Measurements from ENCODE around the gene ABLIM3. TPM values are rescaled to one million over a fixed set of nuclear protein-coding genes. Genes with fewer than 3 reads are reported as not detected.

ABLIM3 gene
- total and polyA plus RNA-seq, 2 experiments from 2014 or later: 0.19 to 2.2 TPM

DNA sequence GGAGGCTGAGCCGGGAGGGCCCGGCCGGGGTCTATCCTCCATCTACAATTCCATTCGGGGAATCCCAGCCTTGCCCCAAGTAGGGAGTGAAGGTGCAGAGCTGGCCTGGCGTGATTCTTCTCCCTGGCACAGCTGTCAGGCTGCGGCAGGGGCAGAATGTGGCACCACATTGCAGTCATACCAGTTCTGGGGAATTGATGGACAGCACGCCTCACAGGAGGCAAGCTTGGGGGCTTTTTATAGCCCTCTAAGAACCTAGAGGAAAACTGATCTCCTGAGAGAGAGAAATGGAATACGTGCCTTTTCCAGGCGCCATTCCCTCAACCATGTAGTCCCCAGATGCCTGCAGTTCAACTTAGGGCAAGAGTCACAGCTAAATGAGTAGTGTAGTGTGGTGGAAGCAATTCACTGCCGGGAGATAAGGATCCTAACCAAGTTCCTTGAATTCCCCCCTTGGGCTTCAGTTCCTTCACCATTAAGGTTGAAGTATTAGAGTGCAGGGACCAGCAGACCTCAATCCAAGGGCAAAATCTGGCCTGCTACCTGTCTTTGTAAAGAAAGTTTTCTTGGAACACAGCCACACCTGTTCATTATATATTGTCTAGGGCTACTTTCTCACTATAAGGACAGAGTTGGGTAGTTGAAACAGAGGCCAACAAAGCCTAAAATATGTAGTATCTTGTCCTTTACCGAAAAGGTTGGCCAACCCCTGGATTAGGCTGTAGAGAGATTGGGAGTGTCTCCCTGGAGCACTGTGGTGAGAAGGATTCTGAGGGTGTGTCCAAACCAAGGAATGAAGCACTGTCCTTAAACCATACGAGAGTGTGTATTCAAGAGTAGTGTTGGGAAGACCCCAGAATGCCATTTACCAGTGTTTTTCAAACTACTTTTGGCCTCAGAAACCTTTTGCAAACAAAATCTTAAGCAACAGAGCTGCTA, 141.0 kb downstream of the ABLIM3 start:
- H3K27me3 ChIP-seq (ENCODE audit: insufficient read depth): no peaks in the 10 kb centered on the region
- no peaks in the 10 kb centered on the region for H3K36me3 Mint-ChIP-seq (ENCODE audit: low read depth)
- no peaks in the 10 kb centered on the region for H3F3A ChIP-seq (replicated peaks; ENCODE audit: low read depth)
- TF ChIP-seq EZH2phosphoT487 (IDR thresholded peaks at IDR 0.05; ENCODE audit: unreplicated experiment) (no peak), EZH2 (IDR thresholded peaks at IDR 0.05; ENCODE audit: low read depth, unreplicated experiment) (no peak), ZNF331 (CRISPR knock-in tag; IDR thresholded peaks at IDR 0.05; ENCODE audit: low read depth) (no peak), CREB1 (CRISPR knock-in tag; IDR thresholded peaks at IDR 0.05; ENCODE audit: low read depth) (no peak), POLR2AphosphoS5 (IDR thresholded peaks at IDR 0.05; ENCODE audit: low read depth) (no peak), JUNB (IDR thresholded peaks at IDR 0.05; ENCODE audit: unreplicated experiment) (no peak), NANOG (IDR thresholded peaks at IDR 0.05; ENCODE audit: borderline replicate concordance) (no peak), STAT1 (IDR thresholded peaks at IDR 0.05; ENCODE audit: unreplicated experiment) (no peak), ZNF114 (CRISPR knock-in tag; IDR thresholded peaks at IDR 0.05) (no peak)
- TF ChIP-seq, protein P1, sequence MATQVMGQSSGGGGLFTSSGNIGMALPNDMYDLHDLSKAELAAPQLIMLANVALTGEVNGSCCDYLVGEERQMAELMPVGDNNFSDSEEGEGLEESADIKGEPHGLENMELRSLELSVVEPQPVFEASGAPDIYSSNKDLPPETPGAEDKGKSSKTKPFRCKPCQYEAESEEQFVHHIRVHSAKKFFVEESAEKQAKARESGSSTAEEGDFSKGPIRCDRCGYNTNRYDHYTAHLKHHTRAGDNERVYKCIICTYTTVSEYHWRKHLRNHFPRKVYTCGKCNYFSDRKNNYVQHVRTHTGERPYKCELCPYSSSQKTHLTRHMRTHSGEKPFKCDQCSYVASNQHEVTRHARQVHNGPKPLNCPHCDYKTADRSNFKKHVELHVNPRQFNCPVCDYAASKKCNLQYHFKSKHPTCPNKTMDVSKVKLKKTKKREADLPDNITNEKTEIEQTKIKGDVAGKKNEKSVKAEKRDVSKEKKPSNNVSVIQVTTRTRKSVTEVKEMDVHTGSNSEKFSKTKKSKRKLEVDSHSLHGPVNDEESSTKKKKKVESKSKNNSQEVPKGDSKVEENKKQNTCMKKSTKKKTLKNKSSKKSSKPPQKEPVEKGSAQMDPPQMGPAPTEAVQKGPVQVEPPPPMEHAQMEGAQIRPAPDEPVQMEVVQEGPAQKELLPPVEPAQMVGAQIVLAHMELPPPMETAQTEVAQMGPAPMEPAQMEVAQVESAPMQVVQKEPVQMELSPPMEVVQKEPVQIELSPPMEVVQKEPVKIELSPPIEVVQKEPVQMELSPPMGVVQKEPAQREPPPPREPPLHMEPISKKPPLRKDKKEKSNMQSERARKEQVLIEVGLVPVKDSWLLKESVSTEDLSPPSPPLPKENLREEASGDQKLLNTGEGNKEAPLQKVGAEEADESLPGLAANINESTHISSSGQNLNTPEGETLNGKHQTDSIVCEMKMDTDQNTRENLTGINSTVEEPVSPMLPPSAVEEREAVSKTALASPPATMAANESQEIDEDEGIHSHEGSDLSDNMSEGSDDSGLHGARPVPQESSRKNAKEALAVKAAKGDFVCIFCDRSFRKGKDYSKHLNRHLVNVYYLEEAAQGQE (IDR thresholded peaks at IDR 0.05; ENCODE audit: unreplicated experiment): no peak
- TF ChIP-seq, protein P2, sequence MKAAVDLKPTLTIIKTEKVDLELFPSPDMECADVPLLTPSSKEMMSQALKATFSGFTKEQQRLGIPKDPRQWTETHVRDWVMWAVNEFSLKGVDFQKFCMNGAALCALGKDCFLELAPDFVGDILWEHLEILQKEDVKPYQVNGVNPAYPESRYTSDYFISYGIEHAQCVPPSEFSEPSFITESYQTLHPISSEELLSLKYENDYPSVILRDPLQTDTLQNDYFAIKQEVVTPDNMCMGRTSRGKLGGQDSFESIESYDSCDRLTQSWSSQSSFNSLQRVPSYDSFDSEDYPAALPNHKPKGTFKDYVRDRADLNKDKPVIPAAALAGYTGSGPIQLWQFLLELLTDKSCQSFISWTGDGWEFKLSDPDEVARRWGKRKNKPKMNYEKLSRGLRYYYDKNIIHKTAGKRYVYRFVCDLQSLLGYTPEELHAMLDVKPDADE (IDR thresholded peaks at IDR 0.05): no peak
- TF ChIP-seq, protein P3, sequence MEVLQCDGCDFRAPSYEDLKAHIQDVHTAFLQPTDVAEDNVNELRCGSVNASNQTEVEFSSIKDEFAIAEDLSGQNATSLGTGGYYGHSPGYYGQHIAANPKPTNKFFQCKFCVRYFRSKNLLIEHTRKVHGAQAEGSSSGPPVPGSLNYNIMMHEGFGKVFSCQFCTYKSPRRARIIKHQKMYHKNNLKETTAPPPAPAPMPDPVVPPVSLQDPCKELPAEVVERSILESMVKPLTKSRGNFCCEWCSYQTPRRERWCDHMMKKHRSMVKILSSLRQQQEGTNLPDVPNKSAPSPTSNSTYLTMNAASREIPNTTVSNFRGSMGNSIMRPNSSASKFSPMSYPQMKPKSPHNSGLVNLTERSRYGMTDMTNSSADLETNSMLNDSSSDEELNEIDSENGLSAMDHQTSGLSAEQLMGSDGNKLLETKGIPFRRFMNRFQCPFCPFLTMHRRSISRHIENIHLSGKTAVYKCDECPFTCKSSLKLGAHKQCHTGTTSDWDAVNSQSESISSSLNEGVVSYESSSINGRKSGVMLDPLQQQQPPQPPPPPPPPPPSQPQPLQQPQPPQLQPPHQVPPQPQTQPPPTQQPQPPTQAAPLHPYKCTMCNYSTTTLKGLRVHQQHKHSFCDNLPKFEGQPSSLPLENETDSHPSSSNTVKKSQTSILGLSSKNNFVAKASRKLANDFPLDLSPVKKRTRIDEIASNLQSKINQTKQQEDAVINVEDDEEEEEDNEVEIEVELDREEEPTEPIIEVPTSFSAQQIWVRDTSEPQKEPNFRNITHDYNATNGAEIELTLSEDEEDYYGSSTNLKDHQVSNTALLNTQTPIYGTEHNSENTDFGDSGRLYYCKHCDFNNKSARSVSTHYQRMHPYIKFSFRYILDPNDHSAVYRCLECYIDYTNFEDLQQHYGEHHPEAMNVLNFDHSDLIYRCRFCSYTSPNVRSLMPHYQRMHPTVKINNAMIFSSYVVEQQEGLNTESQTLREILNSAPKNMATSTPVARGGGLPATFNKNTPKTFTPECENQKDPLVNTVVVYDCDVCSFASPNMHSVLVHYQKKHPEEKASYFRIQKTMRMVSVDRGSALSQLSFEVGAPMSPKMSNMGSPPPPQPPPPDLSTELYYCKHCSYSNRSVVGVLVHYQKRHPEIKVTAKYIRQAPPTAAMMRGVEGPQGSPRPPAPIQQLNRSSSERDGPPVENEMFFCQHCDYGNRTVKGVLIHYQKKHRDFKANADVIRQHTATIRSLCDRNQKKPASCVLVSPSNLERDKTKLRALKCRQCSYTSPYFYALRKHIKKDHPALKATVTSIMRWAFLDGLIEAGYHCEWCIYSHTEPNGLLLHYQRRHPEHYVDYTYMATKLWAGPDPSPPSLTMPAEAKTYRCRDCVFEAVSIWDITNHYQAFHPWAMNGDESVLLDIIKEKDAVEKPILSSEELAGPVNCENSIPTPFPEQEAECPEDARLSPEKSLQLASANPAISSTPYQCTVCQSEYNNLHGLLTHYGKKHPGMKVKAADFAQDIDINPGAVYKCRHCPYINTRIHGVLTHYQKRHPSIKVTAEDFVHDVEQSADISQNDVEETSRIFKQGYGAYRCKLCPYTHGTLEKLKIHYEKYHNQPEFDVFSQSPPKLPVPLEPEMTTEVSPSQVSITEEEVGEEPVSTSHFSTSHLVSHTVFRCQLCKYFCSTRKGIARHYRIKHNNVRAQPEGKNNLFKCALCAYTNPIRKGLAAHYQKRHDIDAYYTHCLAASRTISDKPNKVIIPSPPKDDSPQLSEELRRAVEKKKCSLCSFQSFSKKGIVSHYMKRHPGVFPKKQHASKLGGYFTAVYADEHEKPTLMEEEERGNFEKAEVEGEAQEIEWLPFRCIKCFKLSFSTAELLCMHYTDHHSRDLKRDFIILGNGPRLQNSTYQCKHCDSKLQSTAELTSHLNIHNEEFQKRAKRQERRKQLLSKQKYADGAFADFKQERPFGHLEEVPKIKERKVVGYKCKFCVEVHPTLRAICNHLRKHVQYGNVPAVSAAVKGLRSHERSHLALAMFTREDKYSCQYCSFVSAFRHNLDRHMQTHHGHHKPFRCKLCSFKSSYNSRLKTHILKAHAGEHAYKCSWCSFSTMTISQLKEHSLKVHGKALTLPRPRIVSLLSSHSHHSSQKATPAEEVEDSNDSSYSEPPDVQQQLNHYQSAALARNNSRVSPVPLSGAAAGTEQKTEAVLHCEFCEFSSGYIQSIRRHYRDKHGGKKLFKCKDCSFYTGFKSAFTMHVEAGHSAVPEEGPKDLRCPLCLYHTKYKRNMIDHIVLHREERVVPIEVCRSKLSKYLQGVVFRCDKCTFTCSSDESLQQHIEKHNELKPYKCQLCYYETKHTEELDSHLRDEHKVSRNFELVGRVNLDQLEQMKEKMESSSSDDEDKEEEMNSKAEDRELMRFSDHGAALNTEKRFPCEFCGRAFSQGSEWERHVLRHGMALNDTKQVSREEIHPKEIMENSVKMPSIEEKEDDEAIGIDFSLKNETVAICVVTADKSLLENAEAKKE (CRISPR knock-in tag; IDR thresholded peaks at IDR 0.05): no peak
- TF ChIP-seq, protein P4, sequence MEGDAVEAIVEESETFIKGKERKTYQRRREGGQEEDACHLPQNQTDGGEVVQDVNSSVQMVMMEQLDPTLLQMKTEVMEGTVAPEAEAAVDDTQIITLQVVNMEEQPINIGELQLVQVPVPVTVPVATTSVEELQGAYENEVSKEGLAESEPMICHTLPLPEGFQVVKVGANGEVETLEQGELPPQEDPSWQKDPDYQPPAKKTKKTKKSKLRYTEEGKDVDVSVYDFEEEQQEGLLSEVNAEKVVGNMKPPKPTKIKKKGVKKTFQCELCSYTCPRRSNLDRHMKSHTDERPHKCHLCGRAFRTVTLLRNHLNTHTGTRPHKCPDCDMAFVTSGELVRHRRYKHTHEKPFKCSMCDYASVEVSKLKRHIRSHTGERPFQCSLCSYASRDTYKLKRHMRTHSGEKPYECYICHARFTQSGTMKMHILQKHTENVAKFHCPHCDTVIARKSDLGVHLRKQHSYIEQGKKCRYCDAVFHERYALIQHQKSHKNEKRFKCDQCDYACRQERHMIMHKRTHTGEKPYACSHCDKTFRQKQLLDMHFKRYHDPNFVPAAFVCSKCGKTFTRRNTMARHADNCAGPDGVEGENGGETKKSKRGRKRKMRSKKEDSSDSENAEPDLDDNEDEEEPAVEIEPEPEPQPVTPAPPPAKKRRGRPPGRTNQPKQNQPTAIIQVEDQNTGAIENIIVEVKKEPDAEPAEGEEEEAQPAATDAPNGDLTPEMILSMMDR (conservative IDR thresholded peaks at IDR 0.05; ENCODE audit: low read depth in 2 of 2): no peak
- no peaks in the 10 kb centered on the region for H3K4me1 ChIP-seq (ENCODE audit: insufficient read depth)
- H3K79me2 ChIP-seq (replicated peaks; ENCODE audit: insufficient read depth): no peaks in the 10 kb centered on the region
- DNase-seq (ENCODE audit: low spot score) (no peak), ATAC-seq (no peak)
- no peaks in the 10 kb centered on the region; the same call in 1 of the 2 replicates for H4K20me1 ChIP-seq (replicated peaks; ENCODE audit: insufficient read depth)
- H3K4me2 ChIP-seq: no peak overlapping the region
- no peaks in the 10 kb centered on the region for H3K9me3 Mint-ChIP-seq
- no peak overlapping the region for H3K27ac ChIP-seq (ENCODE audit: low read depth)
- no peak overlapping the region for H2AFZ ChIP-seq
- peaks cover 3% of the 10 kb centered on the region for H3K27me3 Mint-ChIP-seq (ENCODE audit: insufficient read depth, low read depth, poor library complexity)
- H3K27ac Mint-ChIP-seq: no peak overlapping the region
- no peak overlapping the region for H3K4me3 ChIP-seq
- H3K36me3 ChIP-seq (ENCODE audit: insufficient read depth): no peaks in the 10 kb centered on the region
- H3K4me3 Mint-ChIP-seq: no peak overlapping the region
- H3K9me2 ChIP-seq (ENCODE audit: insufficient read depth): 0 out of 2 replicates have a peak, but pooled peaks cover 6% of the 10 kb centered on the region
- no peaks in the 10 kb centered on the region; the same call in 2 of the 3 replicates for H3K4me1 Mint-ChIP-seq

Data from GM23338 (cell line).